GM18498 (cell line): ENCODE measurements around the gene TMEM38A.
"Not testable (repeated sequence)": the region's sequence is repeated elsewhere in the genome, so short reads cannot be mapped to it uniquely, and the experiment has no call there.

Experiments
- ATAC-seq: cut with Tn5 transposase; IDR thresholded peaks from one replicate; pipeline ENCODE4 v1.9.1; 2021; ENCODE audit warnings: mild to moderate bottlenecking, moderate library complexity; ENCODE audit not compliant: unreplicated experiment

The TMEM38A gene

GRCh38 chr19:16637535-16637934 is 23.4 kb upstream of the TMEM38A start:
- no peak for ATAC-seq

- ATAC-seq, result no peak
Observed at GRCh38 chr19:16638666-16639065, 22.3 kb upstream of the TMEM38A start.

GRCh38 chr19:16640951-16641350 is 20.0 kb upstream of the TMEM38A start:
- ATAC-seq, result no peak

GRCh38 chr19:16641695-16642094 is 19.2 kb upstream of the TMEM38A start:
- no peak for ATAC-seq

GRCh38 chr19:16645140-16645539 is 15.8 kb upstream of the TMEM38A start:
- ATAC-seq, result no peak

- no peak for ATAC-seq
Observed at GRCh38 chr19:16649734-16650133, 11.2 kb upstream of the TMEM38A start.

GRCh38 chr19:16650821-16651220 is 10.1 kb upstream of the TMEM38A start:
- ATAC-seq, result no peak

- ATAC-seq, result not testable (repeated sequence)
Observed at GRCh38 chr19:16651421-16652188, 9.3 kb upstream of the TMEM38A start.

GRCh38 chr19:16652854-16653253 is 8.1 kb upstream of the TMEM38A start:
- ATAC-seq, result no peak

GRCh38 chr19:16654140-16654539 is 6.8 kb upstream of the TMEM38A start:
- no peak for ATAC-seq

GRCh38 chr19:16654627-16655026 is 6.3 kb upstream of the TMEM38A start:
- ATAC-seq, result no peak

- no peak for ATAC-seq
Observed at GRCh38 chr19:16655727-16656126, 5.2 kb upstream of the TMEM38A start.

GRCh38 chr19:16657384-16657783 is 3.6 kb upstream of the TMEM38A start:
- ATAC-seq, result no peak

- ATAC-seq, result no peak
Observed at GRCh38 chr19:16659464-16659831, 1.5 kb upstream of the TMEM38A start.

- ATAC-seq, result peak; percentile 88
Observed at GRCh38 chr19:16659832-16660708, 869 bp upstream of the TMEM38A start, which contains the start of gene SMIM7. TSS of gene SMIM7 (minus strand) at chr19:16660144. CDS start at chr19:16660110, 34 bp downstream.

GRCh38 chr19:16661480-16662034 is 618 bp downstream of the TMEM38A start:
- no peak for ATAC-seq

GRCh38 chr19:16668176-16668575 is 7.2 kb downstream of the TMEM38A start:
- no peak for ATAC-seq

GRCh38 chr19:16668702-16669101 is 7.8 kb downstream of the TMEM38A start:
- ATAC-seq, result not testable (repeated sequence)

GRCh38 chr19:16670291-16670690 is 9.4 kb downstream of the TMEM38A start:
- no peak for ATAC-seq

- ATAC-seq, result no peak
Observed at GRCh38 chr19:16671652-16672274, 10.8 kb downstream of the TMEM38A start.

- no peak for ATAC-seq
Observed at GRCh38 chr19:16673231-16673630, 12.3 kb downstream of the TMEM38A start.
